ENCODE data around the gene TRAF2. TPM values are rescaled to one million over a fixed set of nuclear protein-coding genes. Genes with fewer than 3 reads are reported as not detected.

TRAF2 gene
- total and polyA plus RNA-seq, 2 of the 4 experiments (the other 2 are of a cell fraction), result 6.6 to 12.0 TPM

DNA sequence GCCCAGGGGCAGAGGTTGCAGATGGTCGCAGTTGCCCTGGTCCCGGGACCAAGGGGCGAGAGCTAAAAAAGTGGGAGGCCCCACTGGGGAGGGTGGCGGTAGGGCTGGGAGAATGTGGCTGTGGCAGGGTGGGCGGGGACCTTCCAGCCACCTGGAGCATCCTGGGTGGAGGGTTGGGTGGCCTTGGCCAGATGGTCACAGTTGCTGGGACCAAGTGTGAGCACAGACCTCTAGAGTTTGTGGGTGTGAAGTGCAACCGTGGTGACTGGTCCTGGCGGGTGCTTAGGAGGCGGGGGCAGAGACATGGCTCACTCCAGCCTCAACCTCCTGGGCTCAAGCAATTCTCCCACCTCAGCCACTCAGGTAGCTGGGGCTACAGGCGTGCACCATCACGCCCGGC lies 5.7 kb upstream of the TRAF2 start:
- intact Hi-C loops (cut with micrococcal nuclease), result no loop called here
- Histone ChIP-seq H3K79me1 (ENCODE audit: low read depth in 1 of 2, low read length in 2 of 2) (no peaks in the 10 kb centered on the region), H4K91ac (ENCODE audit: insufficient read depth, low read depth, low read length) (no peak overlapping the region), H3K9ac (ENCODE audit: low read depth, low read length) (no peak overlapping the region), H4K5ac (ENCODE audit: low read depth, low read length) (no peak overlapping the region), H3K27ac (ENCODE audit: insufficient read depth, low read length) (no peak overlapping the region), H3K56ac (ENCODE audit: extremely low read depth, insufficient read depth, low read length) (no peak overlapping the region), H2BK120ac (ENCODE audit: low read depth, low read length) (no peak overlapping the region), H3K23ac (ENCODE audit: low read depth, low read length) (no peak overlapping the region), H2BK20ac (ENCODE audit: low read depth, low read length) (no peak overlapping the region), H3K27me3 (ENCODE audit: control insufficient read depth, insufficient read depth, low read length) (no peaks in the 10 kb centered on the region), H4K8ac (ENCODE audit: low read depth in 2 of 2, low read length in 2 of 2) (no peak overlapping the region), H3K9me1 (ENCODE audit: insufficient read depth, low read length) (0 out of 2 replicates have a peak, but pooled peaks cover 4% of the 10 kb centered on the region), H3K4me3 (ENCODE audit: insufficient read depth, low read depth, low read length) (no peak overlapping the region), H3K9me3 (ENCODE audit: control insufficient read depth, insufficient read depth, low read length) (no peaks in the 10 kb centered on the region), H3K4ac (ENCODE audit: low read depth, low read length) (no peak overlapping the region), H3K4me2 (ENCODE audit: low read depth, low read length) (no peak overlapping the region), H3K36me3 (ENCODE audit: control insufficient read depth, insufficient read depth, low read length) (no peaks in the 10 kb centered on the region), H4K20me1 (ENCODE audit: insufficient read depth, low read length) (no peaks in the 10 kb centered on the region), H3K18ac (ENCODE audit: low read depth, low read length) (no peak overlapping the region), H2AFZ (replicated peaks; ENCODE audit: low read length, poor library complexity) (no peak overlapping the region), H2BK5ac (ENCODE audit: low read depth, low read length, poor library complexity, severe bottlenecking) (no peak overlapping the region), H2AK9ac (replicated peaks; ENCODE audit: low read depth, low read length, poor library complexity) (no peak overlapping the region), H2AK5ac (ENCODE audit: low read depth, low read length) (no peak overlapping the region), H3K14ac (replicated peaks; ENCODE audit: low read depth, low read length) (no peak overlapping the region), H2BK15ac (ENCODE audit: low read depth, low read length) (no peak overlapping the region), H3K4me1 (ENCODE audit: control insufficient read depth, insufficient read depth, low read length) (peaks cover 10% of the 10 kb centered on the region)
- in situ Hi-C loops (cut with MboI; ENCODE audit: low sequenced_read_pairs), result no loop called here
- CTCF ChIA-PET, result no interaction called here
- ATAC-seq (ENCODE audit: low read depth), result no peak
- no peak for TF ChIP-seq NFE2L2 (IDR thresholded peaks at IDR 0.05; ENCODE audit: low read depth, low read length)
- POLR2A ChIA-PET (ENCODE audit: unreplicated experiment), result no interaction called here
- DNase-seq, result no peak
- 92% methylated on average over 4 of the region's 11 CpGs; no CpG with 5 or more reads in 1 of the 2 experiments for WGBS, 2 experiments (ENCODE audit: extremely low coverage in 2 of 2, insufficient read length in 1 of 2)
- dilution Hi-C loops (cut with HindIII; ENCODE audit: low sequenced_read_pairs, unreplicated experiment), result no loop called here
- no TSS peak for BruUV-seq (replicated peaks)
